ENCODE results near the gene LAP3. TPM values are rescaled to one million over a fixed set of nuclear protein-coding genes. Genes with fewer than 3 reads are reported as not detected.

Gene LAP3
- total RNA-seq, 1 experiment from 2014 or later, result 65.1 TPM

DNA sequence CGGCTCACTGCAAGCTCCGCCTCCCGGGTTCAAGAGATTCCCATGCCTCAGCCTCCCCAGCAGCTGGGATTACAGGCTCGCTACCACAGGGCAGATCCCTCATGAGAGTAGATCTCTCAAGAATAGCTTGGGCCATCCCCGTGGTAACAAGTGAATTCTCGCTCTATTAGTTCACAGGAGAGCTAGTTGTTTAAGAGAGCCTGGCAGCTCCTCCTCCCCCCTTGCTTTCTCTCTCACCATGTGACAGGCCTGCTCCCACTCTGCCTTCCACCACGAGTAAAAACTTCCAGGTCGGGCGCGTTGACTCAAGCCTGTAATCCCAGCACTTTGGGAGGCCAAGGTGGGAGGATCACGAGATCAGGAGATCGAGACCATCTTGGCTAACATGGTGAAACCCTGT lies 30.3 kb upstream of the LAP3 start:
- Histone ChIP-seq H3K27ac (ENCODE audit: low read length) (no peak overlapping the region), H3K27me3 (ENCODE audit: low read length) (no peaks in the 10 kb centered on the region), H3K4me1 (ENCODE audit: insufficient read depth, low read length) (peaks cover 2% of the 10 kb centered on the region; the same call in 1 of the 2 replicates), H3K36me3 (ENCODE audit: low read depth, low read length) (no peaks in the 10 kb centered on the region), H3K9me2 (replicated peaks; ENCODE audit: low read length) (no peaks in the 10 kb centered on the region), H3F3A (ENCODE audit: low read length, unreplicated experiment) (no peaks in the 10 kb centered on the region), H4K20me1 (ENCODE audit: low read length) (no peaks in the 10 kb centered on the region), H3K9me3 (ENCODE audit: low read length) (no peaks in the 10 kb centered on the region), H3K4me3 (ENCODE audit: low read length) (no peak overlapping the region), H2AFZ (ENCODE audit: low read length) (no peak overlapping the region), H3K9ac (ENCODE audit: low read length) (no peak overlapping the region), H3K4me2 (ENCODE audit: low read length) (no peak overlapping the region), H3K79me2 (ENCODE audit: low read length) (no peaks in the 10 kb centered on the region)
- DNase-seq, result no peak
- ATAC-seq, result no peak
- intact Hi-C loops (cut with micrococcal nuclease), result loop anchor here (10.0 kb wide), 1 partner anchor 1048 kb away; no protein-coding TSS in a partner anchor
- no TSS peak for BruUV-seq (replicated peaks)
- TF ChIP-seq, protein P1, sequence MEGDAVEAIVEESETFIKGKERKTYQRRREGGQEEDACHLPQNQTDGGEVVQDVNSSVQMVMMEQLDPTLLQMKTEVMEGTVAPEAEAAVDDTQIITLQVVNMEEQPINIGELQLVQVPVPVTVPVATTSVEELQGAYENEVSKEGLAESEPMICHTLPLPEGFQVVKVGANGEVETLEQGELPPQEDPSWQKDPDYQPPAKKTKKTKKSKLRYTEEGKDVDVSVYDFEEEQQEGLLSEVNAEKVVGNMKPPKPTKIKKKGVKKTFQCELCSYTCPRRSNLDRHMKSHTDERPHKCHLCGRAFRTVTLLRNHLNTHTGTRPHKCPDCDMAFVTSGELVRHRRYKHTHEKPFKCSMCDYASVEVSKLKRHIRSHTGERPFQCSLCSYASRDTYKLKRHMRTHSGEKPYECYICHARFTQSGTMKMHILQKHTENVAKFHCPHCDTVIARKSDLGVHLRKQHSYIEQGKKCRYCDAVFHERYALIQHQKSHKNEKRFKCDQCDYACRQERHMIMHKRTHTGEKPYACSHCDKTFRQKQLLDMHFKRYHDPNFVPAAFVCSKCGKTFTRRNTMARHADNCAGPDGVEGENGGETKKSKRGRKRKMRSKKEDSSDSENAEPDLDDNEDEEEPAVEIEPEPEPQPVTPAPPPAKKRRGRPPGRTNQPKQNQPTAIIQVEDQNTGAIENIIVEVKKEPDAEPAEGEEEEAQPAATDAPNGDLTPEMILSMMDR (conservative IDR thresholded peaks at IDR 0.05; ENCODE audit: low read depth, low read length), result no peak
- TF ChIP-seq EZH2 (IDR thresholded peaks at IDR 0.05; ENCODE audit: low read length, unreplicated experiment) (no peak), EZH2phosphoT487 (IDR thresholded peaks at IDR 0.05; ENCODE audit: borderline replicate concordance, low read length) (no peak)
- ChIA-PET POLR2A (ENCODE audit: unreplicated experiment) (no interaction called here), CTCF (no interaction called here)

DNA sequence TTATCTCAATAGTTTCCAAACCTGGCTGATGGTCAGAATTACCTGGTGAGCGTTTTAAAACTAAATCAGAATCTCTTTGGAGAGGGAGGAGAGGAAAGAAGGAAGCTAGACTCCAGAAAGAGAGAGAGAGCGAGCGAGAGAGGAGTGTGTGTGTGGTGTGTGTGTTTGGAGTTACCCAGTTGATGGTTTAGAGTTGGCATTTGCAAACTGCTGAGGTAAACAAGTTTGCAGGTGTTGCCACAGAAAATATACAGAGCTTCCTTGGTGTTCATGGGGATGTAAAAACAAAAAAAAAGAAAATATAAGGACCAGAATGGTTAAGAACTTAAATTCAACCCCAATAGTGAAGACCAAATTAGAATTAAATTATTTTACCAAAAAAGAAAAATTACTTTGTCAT lies 26.4 kb upstream of the LAP3 start:
- ChIA-PET CTCF (no interaction called here), POLR2A (ENCODE audit: unreplicated experiment) (no interaction called here)
- H3K27ac ChIP-seq (ENCODE audit: low read length), result no peak overlapping the region
- no peaks in the 10 kb centered on the region for H3K9me3 ChIP-seq (ENCODE audit: low read length)
- H4K20me1 ChIP-seq (ENCODE audit: low read length), result no peaks in the 10 kb centered on the region
- intact Hi-C loops (cut with micrococcal nuclease), result no loop called here
- H2AFZ ChIP-seq (ENCODE audit: low read length), result no peak overlapping the region
- BruUV-seq (replicated peaks), result no TSS peak
- TF ChIP-seq, protein P1 (conservative IDR thresholded peaks at IDR 0.05; ENCODE audit: low read depth, low read length), result no peak
- TF ChIP-seq EZH2phosphoT487 (IDR thresholded peaks at IDR 0.05; ENCODE audit: borderline replicate concordance, low read length), result no peak
- no peak for TF ChIP-seq EZH2 (IDR thresholded peaks at IDR 0.05; ENCODE audit: low read length, unreplicated experiment)
- ATAC-seq (no peak), DNase-seq (no peak)
- H3K9me2 ChIP-seq (replicated peaks; ENCODE audit: low read length), result no peaks in the 10 kb centered on the region
- no peak overlapping the region for H3K4me2 ChIP-seq (ENCODE audit: low read length)
- no peaks in the 10 kb centered on the region for H3K79me2 ChIP-seq (ENCODE audit: low read length)
- H3K27me3 ChIP-seq (ENCODE audit: low read length), result no peaks in the 10 kb centered on the region
- H3F3A ChIP-seq (ENCODE audit: low read length, unreplicated experiment), result no peaks in the 10 kb centered on the region
- H3K36me3 ChIP-seq (ENCODE audit: low read depth, low read length), result no peaks in the 10 kb centered on the region
- no peak overlapping the region for H3K9ac ChIP-seq (ENCODE audit: low read length)
- H3K4me1 ChIP-seq (ENCODE audit: insufficient read depth, low read length), result no peaks in the 10 kb centered on the region
- H3K4me3 ChIP-seq (ENCODE audit: low read length), result no peak overlapping the region

DNA sequence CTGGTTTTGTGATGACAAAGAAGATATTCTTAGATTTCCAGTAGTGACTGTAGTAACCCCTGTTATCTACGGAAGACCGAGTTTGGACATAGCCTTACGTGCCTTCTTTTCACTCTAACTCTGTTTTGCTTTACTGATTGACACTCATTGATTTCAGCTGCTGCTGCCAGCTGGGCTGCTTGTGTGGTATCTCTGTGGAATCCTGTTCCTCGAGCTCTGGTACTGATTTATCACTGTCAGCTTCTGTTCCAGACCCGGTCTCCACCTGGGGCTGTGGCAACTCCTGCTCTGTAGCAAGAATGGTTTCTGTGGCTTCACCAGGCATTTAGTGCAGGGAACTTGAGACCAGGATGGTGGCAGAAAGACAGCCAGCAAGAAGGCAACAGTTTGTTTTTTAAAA lies 24.6 kb upstream of the LAP3 start:
- Histone ChIP-seq H2AFZ (ENCODE audit: low read length) (no peak overlapping the region), H3K79me2 (ENCODE audit: low read length) (no peaks in the 10 kb centered on the region), H4K20me1 (ENCODE audit: low read length) (no peaks in the 10 kb centered on the region), H3K9ac (ENCODE audit: low read length) (no peak overlapping the region), H3K27ac (ENCODE audit: low read length) (no peak overlapping the region), H3K36me3 (ENCODE audit: low read depth, low read length) (no peaks in the 10 kb centered on the region), H3K9me3 (ENCODE audit: low read length) (no peaks in the 10 kb centered on the region), H3K27me3 (ENCODE audit: low read length) (no peaks in the 10 kb centered on the region), H3K4me3 (ENCODE audit: low read length) (no peak overlapping the region), H3K4me1 (ENCODE audit: insufficient read depth, low read length) (0 out of 2 replicates have a peak, but pooled peaks cover under 1% of the 10 kb centered on the region), H3K4me2 (ENCODE audit: low read length) (no peak overlapping the region), H3F3A (ENCODE audit: low read length, unreplicated experiment) (no peaks in the 10 kb centered on the region), H3K9me2 (replicated peaks; ENCODE audit: low read length) (no peaks in the 10 kb centered on the region)
- DNase-seq, result no peak
- BruUV-seq (replicated peaks), result no TSS peak
- TF ChIP-seq EZH2 (IDR thresholded peaks at IDR 0.05; ENCODE audit: low read length, unreplicated experiment) (no peak), EZH2phosphoT487 (IDR thresholded peaks at IDR 0.05; ENCODE audit: borderline replicate concordance, low read length) (no peak)
- TF ChIP-seq, protein P1 (conservative IDR thresholded peaks at IDR 0.05; ENCODE audit: low read depth, low read length), result no peak
- intact Hi-C loops (cut with micrococcal nuclease), result no loop called here
- ATAC-seq, result no peak
- CTCF ChIA-PET, result no interaction called here
- POLR2A ChIA-PET (ENCODE audit: unreplicated experiment), result no interaction called here
